Memory B cell (primary cell): ENCODE measurements around the gene RPL22.
"Not testable (repeated sequence)": the region's sequence is repeated elsewhere in the genome, so short reads cannot be mapped to it uniquely, and the experiment has no call there.

Experiments
- ATAC-seq: fragments of 150-1000 bp; cut with Tn5 transposase; 2 replicates; pipeline ENCODE4 v1.10.0; 2021; ENCODE audit warnings: low read depth, mild to moderate bottlenecking, moderate library complexity
- DNase-seq, 2 donors: peaks; one replicate each; pipeline ENCODE4 v3.0.0; 2022; ENCODE audit warnings: low spot score in 2 of 2
- H3K27ac Mint-ChIP-seq: one replicate; pipeline ENCODE4 v1.8.0; 2022; ENCODE audit warnings: mild to moderate bottlenecking, moderate library complexity, mixed read lengths
- H3K27me3 Mint-ChIP-seq: one replicate; pipeline ENCODE4 v1.8.0; 2022; ENCODE audit warnings: mixed read lengths
- H3K36me3 Mint-ChIP-seq: one replicate; pipeline ENCODE4 v1.8.0; 2022; ENCODE audit warnings: mild to moderate bottlenecking, mixed read lengths
- H3K4me1 Mint-ChIP-seq: one replicate; pipeline ENCODE4 v1.8.0; 2022; ENCODE audit warnings: mixed read lengths
- H3K4me3 Mint-ChIP-seq: one replicate; pipeline ENCODE4 v1.8.0; 2022; ENCODE audit warnings: mild to moderate bottlenecking, moderate library complexity, mixed read lengths
- H3K9me3 Mint-ChIP-seq: one replicate; pipeline ENCODE4 v1.8.0; 2022; ENCODE audit warnings: mixed read lengths

The RPL22 gene

GRCh38 chr1:6219641-6220040, 20.2 kb upstream of the RPL22 start:
- H3K4me3 Mint-ChIP-seq, DNase-seq, ATAC-seq, H3K9me3 Mint-ChIP-seq, H3K4me1 Mint-ChIP-seq, H3K27ac Mint-ChIP-seq: not testable (repeated sequence)
- H3K36me3 Mint-ChIP-seq = peaks cover 10% of the 10 kb centered on the region
- H3K27me3 Mint-ChIP-seq = peaks cover 18% of the 10 kb centered on the region

- DNase-seq (no peak), ATAC-seq (no peak)
- no peak overlapping the region for H3K4me3 Mint-ChIP-seq
- H3K27me3 Mint-ChIP-seq = peaks cover 18% of the 10 kb centered on the region
- H3K27ac Mint-ChIP-seq = no peak overlapping the region
- peaks cover 2% of the 10 kb centered on the region for H3K9me3 Mint-ChIP-seq
- H3K36me3 Mint-ChIP-seq = no peaks in the 10 kb centered on the region
- no peaks in the 10 kb centered on the region for H3K4me1 Mint-ChIP-seq
Observed at GRCh38 chr1:6218375-6219164, 19.2 kb upstream of the RPL22 start.

GRCh38 chr1:6212193-6212959, 13.0 kb upstream of the RPL22 start:
- no peak overlapping the region for H3K27ac Mint-ChIP-seq
- ATAC-seq (peak; percentile 36), DNase-seq (no peak)
- no peak overlapping the region for H3K4me3 Mint-ChIP-seq
- peaks cover 2% of the 10 kb centered on the region for H3K9me3 Mint-ChIP-seq
- peaks cover 23% of the 10 kb centered on the region for H3K27me3 Mint-ChIP-seq
- H3K36me3 Mint-ChIP-seq = no peaks in the 10 kb centered on the region
- peaks cover 23% of the 10 kb centered on the region for H3K4me1 Mint-ChIP-seq

- Mint-ChIP-seq H3K9me3 (peaks cover 2% of the 10 kb centered on the region), H3K27me3 (peaks cover 21% of the 10 kb centered on the region)
- ATAC-seq = no peak
Observed at GRCh38 chr1:6211731-6212130, 12.3 kb upstream of the RPL22 start.

GRCh38 chr1:6210591-6211355, 11.4 kb upstream of the RPL22 start:
- Mint-ChIP-seq H3K27ac (no peak overlapping the region), H3K27me3 (peaks cover 21% of the 10 kb centered on the region), H3K9me3 (peaks cover 2% of the 10 kb centered on the region), H3K36me3 (no peaks in the 10 kb centered on the region), H3K4me3 (no peak overlapping the region), H3K4me1 (peaks cover 25% of the 10 kb centered on the region)
- no peak for DNase-seq
- ATAC-seq = no peak

More at GRCh38 chr1:6211731-6212130, 12.3 kb upstream of the RPL22 start:
- no peak overlapping the region for H3K4me3 Mint-ChIP-seq
- H3K4me1 Mint-ChIP-seq = peaks cover 25% of the 10 kb centered on the region
- no peak for DNase-seq
- no peak overlapping the region for H3K27ac Mint-ChIP-seq
- H3K36me3 Mint-ChIP-seq = no peaks in the 10 kb centered on the region

GRCh38 chr1:6209661-6210580, 10.5 kb upstream of the RPL22 start:
- DNase-seq (no peak), ATAC-seq (peak; percentile 38)
- Mint-ChIP-seq H3K4me1 (peaks cover 25% of the 10 kb centered on the region), H3K27ac (no peak overlapping the region), H3K9me3 (peaks cover 2% of the 10 kb centered on the region), H3K27me3 (peaks cover 16% of the 10 kb centered on the region), H3K36me3 (no peaks in the 10 kb centered on the region), H3K4me3 (peak overlapping the region; percentile 73)

GRCh38 chr1:6208723-6209660, 9.6 kb upstream of the RPL22 start:
- Mint-ChIP-seq H3K4me1 (peaks cover 25% of the 10 kb centered on the region), H3K4me3 (peak overlapping the region; percentile 73), H3K36me3 (no peaks in the 10 kb centered on the region), H3K27ac (no peak overlapping the region), H3K27me3 (peaks cover 16% of the 10 kb centered on the region), H3K9me3 (no peaks in the 10 kb centered on the region)
- ATAC-seq (peak; percentile 48), DNase-seq (peak in 1 of 2 donors; percentile 20)

GRCh38 chr1:6207921-6208320, 8.5 kb upstream of the RPL22 start:
- Mint-ChIP-seq H3K36me3 (no peaks in the 10 kb centered on the region), H3K27me3 (peaks cover 15% of the 10 kb centered on the region), H3K27ac (no peak overlapping the region), H3K4me1 (peaks cover 20% of the 10 kb centered on the region), H3K9me3 (no peaks in the 10 kb centered on the region), H3K4me3 (no peak overlapping the region)
- ATAC-seq = no peak
- peak in 1 of 2 donors; percentile 11 for DNase-seq

GRCh38 chr1:6207075-6207885, 7.9 kb upstream of the RPL22 start:
- DNase-seq = no peak
- Mint-ChIP-seq H3K4me1 (peaks cover 14% of the 10 kb centered on the region), H3K27ac (no peak overlapping the region), H3K9me3 (no peaks in the 10 kb centered on the region), H3K36me3 (no peaks in the 10 kb centered on the region), H3K4me3 (peak overlapping the region; percentile 50), H3K27me3 (peaks cover 15% of the 10 kb centered on the region)
- ATAC-seq = no peak

- peaks cover 13% of the 10 kb centered on the region for H3K27me3 Mint-ChIP-seq
- H3K4me3 Mint-ChIP-seq = peak overlapping the region; percentile 50
- DNase-seq (no peak), ATAC-seq (no peak)
- no peak overlapping the region for H3K27ac Mint-ChIP-seq
- no peaks in the 10 kb centered on the region for H3K9me3 Mint-ChIP-seq
- no peaks in the 10 kb centered on the region for H3K36me3 Mint-ChIP-seq
- H3K4me1 Mint-ChIP-seq = peaks cover 8% of the 10 kb centered on the region
Observed at GRCh38 chr1:6206520-6206855, 7.1 kb upstream of the RPL22 start.

GRCh38 chr1:6205849-6206519, 6.6 kb upstream of the RPL22 start, which contains the start of gene RNF207:
Gene RNF207 (plus strand): TSS chr1:6206119. CDS start chr1:6206536, 417 bp downstream.
- H3K36me3 Mint-ChIP-seq = no peaks in the 10 kb centered on the region
- peaks cover 1% of the 10 kb centered on the region for H3K9me3 Mint-ChIP-seq
- H3K4me3 Mint-ChIP-seq = peak within 1 kb of the TSS; percentile 72
- ATAC-seq (peak; percentile 50), DNase-seq (peak in 1 of 2 donors; percentile 26)
- H3K27me3 Mint-ChIP-seq = peaks cover 13% of the 10 kb centered on the region
- H3K27ac Mint-ChIP-seq = no peak within 1 kb of the TSS
- peaks cover 8% of the 10 kb centered on the region for H3K4me1 Mint-ChIP-seq
